Fibroblast of lung (primary cell): ENCODE results near the gene COMT.

Source experiments
- CTCF ChIP-seq, 2 donors: IDR thresholded peaks in 1 of 2; conservative IDR thresholded peaks in 1 of 2; 1 replicate in 1 of 2; 2 replicates in 1 of 2; pipeline ENCODE4 v1.5.1; 2011 to 2012; ENCODE audit warnings: low read length in 2 of 2, control low read depth in 1 of 2, inconsistent platforms in 1 of 2, low read depth in 1 of 2, mild to moderate bottlenecking in 1 of 2
- EZH2 ChIP-seq: IDR thresholded peaks from 2 replicates; pipeline ENCODE4 v1.5.1; 2012; ENCODE audit warnings: low read length, control low read depth, mild to moderate bottlenecking; ENCODE audit errors: missing control alignments

GRCh38 chr22:19931514-19931913 is 10.1 kb upstream of the COMT start:
- TF ChIP-seq CTCF (conservative IDR thresholded peaks at IDR 0.05 in 1 of 2, IDR thresholded peaks at IDR 0.05 in 1 of 2; ENCODE audit: low read depth in 1 of 2, low read length in 2 of 2) (no peak), EZH2 (no peak)
